H1 (cell line): Measurements from ENCODE around the gene PRSS22. TPM values are rescaled to one million over a fixed set of nuclear protein-coding genes. Genes with fewer than 3 reads are reported as not detected.

Source experiments
- CTCF ChIA-PET: fragments of 300-600 bp; sonication (Branson Sonifier 250); formaldehyde crosslinking; loops from one replicate; lab custom pipeline; 2021; ENCODE audit not compliant: partially characterized antibody; lab: Charles Lee
- POLR2A ChIA-PET: fragments of 300-600 bp; sonication (Branson Sonifier 250); formaldehyde crosslinking; loops from one replicate; lab custom pipeline; 2021; ENCODE audit warnings: inconsistent platforms; ENCODE audit not compliant: partially characterized antibody; lab: Charles Lee
- DNase-seq, 2 experiments: peaks; one replicate each; pipeline versions ENCODE4 v3.0.0 to v3.0.0-alpha.2; 2010 to 2022; ENCODE audit warnings: low spot score in 2 of 2, low read depth in 1 of 2, mixed read lengths in 1 of 2
- FAIRE-seq: peaks from 2 replicates; lab custom pipeline; 2011; peaks lifted over from hg19 to GRCh38; lab: Jason Lieb, UNC
- H2AFZ ChIP-seq: 2 replicates; pipeline ENCODE4 v1.8.1; 2012; ENCODE audit warnings: low read length, inconsistent platforms
- H2AK5ac ChIP-seq: 2 replicates; pipeline ENCODE4 v1.6.1; 2013; ENCODE audit warnings: low read depth, low read length
- H2BK120ac ChIP-seq: replicated peaks from 2 replicates; pipeline ENCODE3; 2013; ENCODE audit warnings: low read depth, low read length, inconsistent platforms
- H2BK12ac ChIP-seq: 2 replicates; pipeline ENCODE4 v1.6.1; 2013; ENCODE audit warnings: low read depth, low read length
- H2BK15ac ChIP-seq: 2 replicates; pipeline ENCODE4 v1.6.1; 2013; ENCODE audit warnings: low read length
- H2BK20ac ChIP-seq: 2 replicates; pipeline ENCODE4 v1.6.1; 2013; ENCODE audit warnings: low read length
- H2BK5ac ChIP-seq: 2 replicates; pipeline ENCODE4 v1.6.1; 2013; ENCODE audit warnings: low read depth, low read length
- H3K14ac ChIP-seq: 2 replicates; pipeline ENCODE4 v1.6.1; 2013; ENCODE audit warnings: inconsistent platforms; ENCODE audit not compliant: insufficient read length
- H3K18ac ChIP-seq: 2 replicates; pipeline ENCODE4 v1.6.1; 2013; ENCODE audit warnings: low read length; ENCODE audit errors: extremely low read depth
- H3K23ac ChIP-seq: 2 replicates; pipeline ENCODE4 v1.6.1; 2013; ENCODE audit warnings: inconsistent platforms; ENCODE audit not compliant: insufficient read length
- H3K23me2 ChIP-seq: 2 replicates; pipeline ENCODE4 v1.6.1; 2013; ENCODE audit warnings: low read depth, low read length
- H3K27ac ChIP-seq: 2 replicates; pipeline ENCODE4 v1.6.1; 2011; ENCODE audit warnings: low read depth, low read length, inconsistent platforms
- H3K27me3 ChIP-seq, 4 experiments: replicated peaks in 1 of 4; 1 replicate in 1 of 4; 2 replicates in 3 of 4; pipeline versions ENCODE4 v1.6.1 to v1.8.1; 2011 to 2013; ENCODE audit warnings: low read length in 3 of 4, mild to moderate bottlenecking in 3 of 4, inconsistent platforms in 2 of 4, mixed read lengths in 2 of 4, moderate library complexity in 1 of 4; ENCODE audit not compliant: control insufficient read depth in 3 of 4, insufficient read depth in 3 of 4; ENCODE audit errors: extremely low read depth in 1 of 4
- H3K36me3 ChIP-seq, 4 experiments: 2 replicates each; pipeline versions ENCODE4 v1.6.1 to v1.8.1; 2011 to 2013; ENCODE audit warnings: mild to moderate bottlenecking in 4 of 4, low read length in 3 of 4, moderate library complexity in 2 of 4, control low read depth in 1 of 4, inconsistent platforms in 1 of 4; ENCODE audit not compliant: insufficient read depth in 4 of 4, control insufficient read depth in 2 of 4
- H3K4ac ChIP-seq: replicated peaks from 2 replicates; pipeline ENCODE3; 2013; ENCODE audit warnings: low read length, low read depth, mixed read lengths, inconsistent platforms; ENCODE audit not compliant: insufficient read length
- H3K4me1 ChIP-seq, 4 experiments: replicated peaks in 1 of 4; 1 replicate in 1 of 4; 2 replicates in 3 of 4; pipeline versions ENCODE4 v1.6.1 to v1.8.1; 2011 to 2013; ENCODE audit warnings: low read length in 3 of 4, inconsistent platforms in 2 of 4, mixed read lengths in 1 of 4; ENCODE audit not compliant: insufficient read depth in 4 of 4, control insufficient read depth in 3 of 4
- H3K4me2 ChIP-seq, 2 experiments: 2 replicates each; pipeline versions ENCODE4 v1.6.1 to v1.8.1; 2011 to 2013; ENCODE audit warnings: low read depth in 2 of 2, low read length in 2 of 2, control low read depth in 1 of 2, inconsistent platforms in 1 of 2, mild to moderate bottlenecking in 1 of 2; ENCODE audit not compliant: insufficient read depth in 1 of 2
- H3K4me3 ChIP-seq, 4 experiments: fragments of 200-600, 300-600 bp in 1 of 4; sonication (generic), shearing (Covaris generic), sonication (Bioruptor Twin) in 1 of 4; 2 replicates each; pipeline versions ENCODE4 v1.5.1 to v1.8.1; 2011 to 2016; ENCODE audit warnings: low read length in 4 of 4, low read depth in 3 of 4, control low read depth in 2 of 4, inconsistent platforms in 2 of 4, mild to moderate bottlenecking in 2 of 4, mixed read lengths in 1 of 4, moderate library complexity in 1 of 4; ENCODE audit not compliant: insufficient read depth in 2 of 4; ENCODE audit errors: extremely low read depth in 1 of 4
- H3K56ac ChIP-seq: replicated peaks from 2 replicates; pipeline ENCODE3; 2013; ENCODE audit warnings: low read depth, mild to moderate bottlenecking, mixed read lengths, low read length, inconsistent platforms; ENCODE audit not compliant: insufficient read length
- H3K79me1 ChIP-seq: 2 replicates; pipeline ENCODE4 v1.6.1; 2013; ENCODE audit warnings: low read depth, low read length, control low read depth
- H3K79me2 ChIP-seq, 2 experiments: 2 replicates each; pipeline versions ENCODE4 v1.6.1 to v1.8.1; 2012 to 2013; ENCODE audit warnings: low read length in 2 of 2, mild to moderate bottlenecking in 2 of 2, inconsistent platforms in 1 of 2; ENCODE audit not compliant: insufficient read depth in 2 of 2, control insufficient read depth in 1 of 2
- H3K9ac ChIP-seq, 4 experiments: replicated peaks in 1 of 4; 1 replicate in 1 of 4; 2 replicates in 3 of 4; pipeline versions ENCODE4 v1.6.1 to v1.8.1; 2011 to 2013; ENCODE audit warnings: low read depth in 3 of 4, low read length in 3 of 4, control low read depth in 2 of 4, mild to moderate bottlenecking in 2 of 4, moderate library complexity in 2 of 4, inconsistent platforms in 1 of 4; ENCODE audit errors: extremely low read depth in 1 of 4
- H3K9me3 ChIP-seq, 2 experiments: 2 replicates each; pipeline versions ENCODE4 v1.6.1 to v1.8.1; 2012 to 2013; ENCODE audit warnings: mild to moderate bottlenecking in 2 of 2, moderate library complexity in 2 of 2, control low read depth in 1 of 2, inconsistent platforms in 1 of 2, low read depth in 1 of 2, low read length in 1 of 2, mixed read lengths in 1 of 2; ENCODE audit not compliant: insufficient read depth in 2 of 2
- H4K20me1 ChIP-seq, 2 experiments: replicated peaks in 1 of 2; 2 replicates each; pipeline versions ENCODE3 to v1.8.1; 2011 to 2013; ENCODE audit warnings: inconsistent platforms in 2 of 2, low read length in 2 of 2, mild to moderate bottlenecking in 1 of 2; ENCODE audit not compliant: insufficient read depth in 2 of 2, control insufficient read depth in 1 of 2
- H4K5ac ChIP-seq: 2 replicates; pipeline ENCODE4 v1.6.1; 2013; ENCODE audit warnings: low read length, low read depth, mixed read lengths, inconsistent platforms; ENCODE audit not compliant: insufficient read length
- H4K8ac ChIP-seq: 2 replicates; pipeline ENCODE4 v1.8.0; 2013; ENCODE audit warnings: mild to moderate bottlenecking, moderate library complexity, low read length, inconsistent platforms; ENCODE audit not compliant: insufficient read depth; ENCODE audit errors: extremely low read depth
- H4K91ac ChIP-seq: replicated peaks from 2 replicates; pipeline ENCODE3; 2013; ENCODE audit warnings: low read length, mixed read lengths, inconsistent platforms; ENCODE audit not compliant: insufficient read length
- ATF2 ChIP-seq: IDR thresholded peaks from 2 replicates; pipeline ENCODE4 v1.6.1; 2012; ENCODE audit warnings: low read length, inconsistent platforms
- BCL11A ChIP-seq, 2 experiments: IDR thresholded peaks; one replicate each; pipeline ENCODE4 v1.6.1; 2011; ENCODE audit warnings: low read depth in 2 of 2, low read length in 2 of 2, mild to moderate bottlenecking in 2 of 2
- CEBPB ChIP-seq: IDR thresholded peaks from 2 replicates; pipeline ENCODE4 v1.6.1; 2012; ENCODE audit warnings: low read depth, low read length
- CREB1 ChIP-seq: IDR thresholded peaks from 2 replicates; pipeline ENCODE4 v1.6.1; 2012; ENCODE audit warnings: inconsistent platforms
- EP300 ChIP-seq, 2 experiments: IDR thresholded peaks; 1 replicate in 1 of 2; 2 replicates in 1 of 2; pipeline ENCODE4 v1.6.1; 2011 to 2012; ENCODE audit warnings: low read depth in 2 of 2, low read length in 2 of 2, mild to moderate bottlenecking in 2 of 2, borderline replicate concordance in 1 of 2, inconsistent platforms in 1 of 2, moderate library complexity in 1 of 2
- FOSL1 ChIP-seq: IDR thresholded peaks from 2 replicates; pipeline ENCODE4 v1.6.1; 2011; ENCODE audit warnings: mild to moderate bottlenecking, low read depth, low read length, moderate library complexity; ENCODE audit not compliant: insufficient read depth
- GTF2F1 ChIP-seq: IDR thresholded peaks from 2 replicates; pipeline ENCODE4 v1.6.1; 2012; ENCODE audit warnings: low read depth, low read length, improper control_type of control experiment, borderline replicate concordance
- JUN ChIP-seq: IDR thresholded peaks from 2 replicates; pipeline ENCODE4 v1.6.1; 2011; ENCODE audit warnings: low read depth, mild to moderate bottlenecking, improper control_type of control experiment, low read length
- NRF1 ChIP-seq: IDR thresholded peaks from 2 replicates; pipeline ENCODE4 v1.6.1; 2011; ENCODE audit warnings: mild to moderate bottlenecking, low read depth, low read length, improper control_type of control experiment
- SP1 ChIP-seq: IDR thresholded peaks from 2 replicates; pipeline ENCODE4 v1.6.1; 2011; ENCODE audit warnings: low read depth, low read length
- TAF1 ChIP-seq: IDR thresholded peaks from 2 replicates; pipeline ENCODE4 v1.6.1; 2011; ENCODE audit warnings: mild to moderate bottlenecking, low read depth, low read length
- YY1 ChIP-seq: IDR thresholded peaks from 2 replicates; pipeline ENCODE4 v1.6.1; 2011; ENCODE audit warnings: low read depth, mild to moderate bottlenecking, low read length
- WGBS, 2 experiments: shearing (Covaris generic) in 1 of 2; methylation state at CpG; one replicate each; pipeline versions ENCODE4 v1.1.6 to v1.1.7; 2013 to 2015; ENCODE audit warnings: low lambda C conversion rate in 2 of 2, mixed read lengths in 2 of 2, inconsistent platforms in 1 of 2, low coverage in 1 of 2, missing lambda C conversion rate in 1 of 2; ENCODE audit not compliant: insufficient replicate concordance in 2 of 2, insufficient coverage in 1 of 2, insufficient read length in 1 of 2; ENCODE audit errors: extremely low coverage in 1 of 2, missing lambda C conversion rate in 1 of 2; 5-methylcytosine and 5-hydroxymethylcytosine counted together
- polyA plus RNA-seq, 7 experiments: library from polyadenylated mRNA; depleted of rRNA in 3 of 7; stranded (reverse) in 5 of 7; unstranded in 2 of 7; fragments of >200 nt in 5 of 7; fragments of 200-250 nt in 2 of 7; gene quantifications; 1 replicate in 5 of 7; 2 replicates in 1 of 7; 4 replicates in 1 of 7; pipeline versions ENCODE4 v1.2.1 to v1.2.3, GENCODE V29; 2011 to 2013; ENCODE audit warnings: missing spikeins in 2 of 7, mixed read lengths in 2 of 7
- total RNA-seq: library from RNA; stranded (reverse); fragmentation: NEBNext Ultra II Directional; extraction: Animal tissue kit (Norgen Biotek cat#: 25700); gene quantifications from 2 replicates; pipeline ENCODE4 v1.2.1, GENCODE V29; 2021
- TF ChIP-seq, protein P1 (sequence below): IDR thresholded peaks from 2 replicates; pipeline ENCODE4 v1.6.1; 2012; ENCODE audit warnings: inconsistent platforms

PRSS22 gene
- total and polyA plus RNA-seq, 2 of the 8 experiments (the other 6 are each of a cell fraction or from before 2014, with no cell fraction given): 4.0 to 4.4 TPM

DNA sequence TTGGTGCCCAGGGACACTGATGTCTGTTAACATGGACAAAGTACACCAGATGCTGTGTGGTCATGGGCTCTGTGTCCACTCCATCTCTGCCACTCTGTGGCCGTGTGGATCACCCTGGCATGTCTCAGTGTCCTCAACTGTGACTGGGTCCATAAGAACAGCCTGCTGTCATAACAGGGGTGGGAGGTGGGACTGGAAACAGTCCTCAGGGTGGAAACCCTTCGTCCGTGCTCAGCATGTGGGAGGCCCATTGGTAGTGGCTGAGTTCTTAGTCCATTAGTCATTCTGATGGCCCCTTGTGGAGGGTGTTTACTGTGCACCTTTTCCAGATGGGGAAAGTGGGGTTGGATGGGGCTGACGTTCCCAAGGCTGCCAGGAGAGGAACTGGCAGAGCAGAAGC lies 37.8 kb upstream of the PRSS22 start:
- Histone ChIP-seq H3K79me2 (no peaks in the 10 kb centered on the region), H2BK20ac (no peak overlapping the region), H2BK120ac (no peak overlapping the region), H4K20me1 (peaks cover 0 to 5% of the 10 kb centered on the region in 2 experiments), H2AFZ (no peak overlapping the region), H3K23me2 (no peaks in the 10 kb centered on the region), H3K23ac (no peak overlapping the region), H4K8ac (no peak overlapping the region), H3K14ac (no peak overlapping the region), H2BK15ac (no peak overlapping the region), H3K27ac (no peak overlapping the region), H3K4me1 (peaks cover 0 to 3% (median 0%) of the 10 kb centered on the region in 4 experiments; a peak in 2 of 7 replicates), H3K18ac (no peak overlapping the region), H2BK12ac (no peak overlapping the region), H3K4me2 (no peak overlapping the region), H4K91ac (no peak overlapping the region), H3K56ac (no peak overlapping the region), H3K79me1 (no peaks in the 10 kb centered on the region), H3K27me3 (no peaks in the 10 kb centered on the region), H2BK5ac (peak overlapping the region; percentile 52; the same call in 1 of the 2 replicates), H4K5ac (no peak overlapping the region), H3K4ac (no peak overlapping the region), H3K4me3 (no peak overlapping the region), H2AK5ac (0 out of 2 replicates have a peak overlapping the region, but pooled peaks have one; percentile 53), H3K9ac (no peak overlapping the region), H3K36me3 (no peaks in the 10 kb centered on the region; a peak in 2 of 8 replicates), H3K9me3 (no peaks in the 10 kb centered on the region)
- FAIRE-seq: no peak
- no peak for DNase-seq
- CTCF ChIA-PET: interaction anchor here (1.0 to 1.7 kb wide), 4 partner anchors 12 to 56 kb away, joined by 4 to 13 read pairs (median 6); no protein-coding TSS in a partner anchor
- 77% methylated on average over 4 of the region's 4 CpGs; no CpG with 5 or more reads in 1 of the 2 experiments for WGBS, 2 experiments
- POLR2A ChIA-PET: interaction anchor here (0.6 to 1.7 kb wide), 4 partner anchors 13 to 51 kb away, joined by 3 to 4 read pairs (median 4); partner anchors contain the start of genes FLYWCH1 and FLYWCH2
- TF ChIP-seq ATF2 (no peak), BCL11A (IDR thresholded peaks at IDR 0.05; ENCODE audit: low read depth in 2 of 2, low read length in 2 of 2) (no peak), SP1 (no peak), EP300 (IDR thresholded peaks at IDR 0.05; ENCODE audit: borderline replicate concordance in 1 of 2, low read depth in 2 of 2, low read length in 2 of 2) (no peak), GTF2F1 (no peak), CREB1 (no peak), CEBPB (no peak), YY1 (no peak), TAF1 (no peak), JUN (no peak), NRF1 (no peak), FOSL1 (no peak)
- TF ChIP-seq, protein P1, sequence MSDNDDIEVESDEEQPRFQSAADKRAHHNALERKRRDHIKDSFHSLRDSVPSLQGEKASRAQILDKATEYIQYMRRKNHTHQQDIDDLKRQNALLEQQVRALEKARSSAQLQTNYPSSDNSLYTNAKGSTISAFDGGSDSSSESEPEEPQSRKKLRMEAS: no peak
